ENCODE data around the gene ACER3. TPM values are rescaled to one million over a fixed set of nuclear protein-coding genes. Genes with fewer than 3 reads are reported as not detected.
A peak's percentile ranks its signal among the peaks of the same experiment; 100 is the strongest.
"Not testable (repeated sequence)": the region's sequence is repeated elsewhere in the genome, so short reads cannot be mapped to it uniquely, and the experiment has no call there.

The ACER3 gene
- total RNA-seq, 1 experiment from 2014 or later: 13.9 TPM

DNA sequence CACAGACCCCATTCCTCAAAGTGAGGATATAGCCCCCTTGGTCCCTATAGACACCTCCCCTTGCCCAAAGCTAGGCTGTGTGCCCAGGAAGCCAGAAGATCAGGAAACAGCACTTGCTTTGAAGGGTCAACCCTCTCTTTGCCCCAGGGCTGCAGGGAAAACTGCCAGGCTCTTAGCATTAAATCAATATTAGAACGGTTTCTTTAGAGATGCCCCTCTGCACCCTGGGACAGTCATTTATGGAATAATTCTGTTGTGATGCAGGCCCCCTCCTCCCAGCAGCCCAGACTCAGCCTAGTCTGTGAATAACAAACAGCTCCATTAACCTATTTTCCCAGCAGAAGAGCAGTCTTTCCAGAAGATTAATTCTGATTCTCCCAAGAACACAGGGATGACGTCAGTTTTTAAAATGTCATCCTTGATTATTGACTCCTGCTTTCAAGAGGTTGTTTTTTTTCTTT lies 194.4 kb downstream of the ACER3 start:
- DNase-seq (ENCODE audit: low read depth in 1 of 2, low spot score in 2 of 2): no peak
- no peak overlapping the region for H3K27ac ChIP-seq
- H3K27me3 ChIP-seq (replicated peaks): no peaks in the 10 kb centered on the region
- no peak overlapping the region for H3K4me3 ChIP-seq
- H3K36me3 ChIP-seq: no peaks in the 10 kb centered on the region
- no peaks in the 10 kb centered on the region for H3K9me3 ChIP-seq (replicated peaks)
- H3K4me1 ChIP-seq (replicated peaks): no peaks in the 10 kb centered on the region

DNA sequence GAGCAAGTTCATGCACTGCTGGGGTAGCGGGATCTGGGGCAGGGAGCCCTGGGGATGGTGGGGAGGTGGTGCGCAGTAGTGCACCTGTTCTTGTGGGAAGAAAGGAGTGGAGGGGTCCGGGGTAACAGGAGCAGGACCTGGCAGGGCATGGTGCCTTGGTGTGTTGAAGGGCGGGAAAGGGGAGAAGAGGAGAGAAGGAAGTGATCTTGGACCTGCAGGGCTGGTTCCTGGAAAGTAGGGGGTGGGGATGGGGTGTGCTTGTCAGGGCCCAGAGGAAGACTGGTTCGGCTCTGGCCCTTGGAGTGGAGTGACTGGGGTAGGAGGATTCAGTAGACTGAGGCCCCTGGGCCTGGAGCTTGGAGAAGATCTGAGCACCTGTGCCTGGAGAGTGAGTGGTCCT lies 195.2 kb downstream of the ACER3 start:
- H3K4me3 ChIP-seq: no peak overlapping the region
- no peaks in the 10 kb centered on the region for H3K4me1 ChIP-seq (replicated peaks)
- no peaks in the 10 kb centered on the region for H3K9me3 ChIP-seq (replicated peaks)
- H3K36me3 ChIP-seq: no peaks in the 10 kb centered on the region
- H3K27ac ChIP-seq: no peak overlapping the region
- H3K27me3 ChIP-seq (replicated peaks): no peaks in the 10 kb centered on the region
- no peak for DNase-seq (ENCODE audit: low read depth in 1 of 2, low spot score in 2 of 2)

DNA sequence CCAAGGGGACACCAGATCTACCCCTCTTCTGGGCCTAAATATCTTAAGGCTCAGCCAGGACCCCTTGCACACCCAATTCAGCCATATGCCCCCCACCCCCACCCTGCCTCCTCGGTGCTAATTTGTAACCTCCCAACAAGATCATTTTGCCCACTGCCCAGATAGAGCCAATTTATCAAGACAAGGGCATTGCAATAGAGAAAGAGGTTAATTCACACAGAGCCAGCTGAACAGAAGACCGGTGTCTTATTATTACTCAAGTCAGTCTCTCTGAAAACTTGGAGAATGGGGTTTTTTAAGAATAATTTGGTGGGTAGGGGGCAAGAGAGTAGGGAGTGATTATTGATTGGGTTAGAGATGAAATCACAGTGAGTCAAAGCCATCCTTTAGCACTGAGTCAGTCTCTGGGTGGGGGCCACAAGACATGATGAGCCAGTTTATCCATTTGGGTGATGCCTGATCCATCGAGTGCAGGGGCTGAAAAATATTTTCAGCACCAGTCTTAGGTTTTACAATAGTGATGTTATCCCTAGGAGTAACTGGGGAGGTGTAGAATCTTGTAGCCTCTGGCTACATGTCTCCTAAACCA lies 196.2 kb downstream of the ACER3 start:
- DNase-seq (ENCODE audit: low read depth in 1 of 2, low spot score in 2 of 2): no peak
- H3K9me3 ChIP-seq (replicated peaks): no peaks in the 10 kb centered on the region
- H3K27ac ChIP-seq: no peak overlapping the region
- H3K4me1 ChIP-seq (replicated peaks): no peaks in the 10 kb centered on the region
- no peak overlapping the region for H3K4me3 ChIP-seq
- no peaks in the 10 kb centered on the region for H3K36me3 ChIP-seq
- no peaks in the 10 kb centered on the region for H3K27me3 ChIP-seq (replicated peaks)

DNA sequence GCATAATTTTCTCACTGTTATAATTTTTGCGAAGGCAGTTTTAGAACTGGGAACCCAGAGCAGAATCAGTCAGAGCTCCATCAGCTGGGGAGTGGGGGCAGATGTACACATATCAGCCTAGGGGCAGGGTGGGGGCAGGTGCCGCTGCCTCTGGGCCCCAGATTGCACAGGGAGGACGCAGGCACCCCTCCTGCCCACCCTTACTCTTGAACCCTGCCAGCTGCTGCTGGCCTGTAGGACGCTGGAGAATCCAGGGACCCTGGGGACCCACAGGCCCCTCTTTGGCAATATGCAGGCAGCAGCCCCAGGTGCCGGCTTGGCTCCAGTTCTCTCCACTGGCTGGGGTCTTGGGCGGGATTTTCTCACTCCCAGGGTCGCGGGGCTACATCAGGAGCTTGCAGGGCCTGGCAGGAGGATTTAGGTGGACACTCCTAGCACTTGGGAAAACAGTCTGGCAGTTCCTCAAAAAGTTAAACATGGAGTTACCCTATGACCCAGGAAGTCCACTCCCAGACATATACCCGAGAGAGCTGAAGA lies 197.3 kb downstream of the ACER3 start:
- Histone ChIP-seq H3K4me3 (no peak overlapping the region), H3K27ac (no peak overlapping the region), H3K4me1 (replicated peaks) (no peaks in the 10 kb centered on the region), H3K36me3 (no peaks in the 10 kb centered on the region), H3K9me3 (replicated peaks) (no peaks in the 10 kb centered on the region), H3K27me3 (replicated peaks) (no peaks in the 10 kb centered on the region)
- DNase-seq (ENCODE audit: low read depth in 1 of 2, low spot score in 2 of 2): no peak

DNA sequence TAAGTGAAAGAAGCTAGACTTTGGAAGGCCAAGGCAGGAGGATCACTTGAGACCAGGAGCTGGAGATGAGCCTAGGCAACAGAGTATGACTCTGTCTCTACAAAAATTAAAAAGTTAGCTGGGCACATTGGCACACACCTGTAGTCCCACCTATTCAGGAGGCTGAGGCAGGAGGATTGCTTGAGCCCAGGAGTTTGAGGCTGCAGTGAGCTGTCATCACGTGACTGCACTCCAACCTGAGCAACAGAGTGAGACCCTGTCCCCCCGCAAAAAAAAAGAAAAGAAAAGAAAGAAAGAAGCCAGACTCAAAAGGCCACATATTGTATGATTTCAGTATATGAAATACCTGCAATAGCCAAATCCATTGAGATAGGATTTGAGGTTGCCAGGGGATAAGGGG lies 198.2 kb downstream of the ACER3 start:
- Histone ChIP-seq H3K27me3 (replicated peaks) (no peaks in the 10 kb centered on the region), H3K9me3 (replicated peaks) (no peaks in the 10 kb centered on the region), H3K4me3 (no peak overlapping the region), H3K36me3 (no peaks in the 10 kb centered on the region), H3K27ac (no peak overlapping the region), H3K4me1 (replicated peaks) (no peaks in the 10 kb centered on the region)
- no peak for DNase-seq (ENCODE audit: low read depth in 1 of 2, low spot score in 2 of 2)

DNA sequence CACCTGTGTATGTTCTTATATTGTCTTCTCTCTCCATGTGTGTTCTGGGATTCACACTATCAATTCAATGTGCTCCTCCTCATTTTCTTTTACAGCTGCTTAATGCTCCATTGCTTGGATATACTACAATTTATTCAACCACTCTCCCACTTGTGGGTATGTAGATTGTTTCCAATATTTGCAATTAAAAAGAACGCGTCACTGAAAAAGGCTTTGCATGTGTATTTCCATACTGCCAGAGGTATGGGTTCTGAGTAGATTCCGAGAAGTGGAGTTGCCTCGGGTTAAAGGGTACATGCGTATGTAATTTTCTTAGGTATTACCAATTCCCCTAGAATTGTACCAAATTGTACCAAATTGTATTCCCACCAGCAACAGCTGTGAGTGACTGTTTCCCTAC lies 199.1 kb downstream of the ACER3 start:
- no peaks in the 10 kb centered on the region for H3K36me3 ChIP-seq
- no peak for DNase-seq (ENCODE audit: low read depth in 1 of 2, low spot score in 2 of 2)
- H3K27ac ChIP-seq: no peak overlapping the region
- H3K4me3 ChIP-seq: no peak overlapping the region
- no peaks in the 10 kb centered on the region for H3K27me3 ChIP-seq (replicated peaks)
- no peaks in the 10 kb centered on the region for H3K9me3 ChIP-seq (replicated peaks)
- H3K4me1 ChIP-seq (replicated peaks): no peaks in the 10 kb centered on the region

DNA sequence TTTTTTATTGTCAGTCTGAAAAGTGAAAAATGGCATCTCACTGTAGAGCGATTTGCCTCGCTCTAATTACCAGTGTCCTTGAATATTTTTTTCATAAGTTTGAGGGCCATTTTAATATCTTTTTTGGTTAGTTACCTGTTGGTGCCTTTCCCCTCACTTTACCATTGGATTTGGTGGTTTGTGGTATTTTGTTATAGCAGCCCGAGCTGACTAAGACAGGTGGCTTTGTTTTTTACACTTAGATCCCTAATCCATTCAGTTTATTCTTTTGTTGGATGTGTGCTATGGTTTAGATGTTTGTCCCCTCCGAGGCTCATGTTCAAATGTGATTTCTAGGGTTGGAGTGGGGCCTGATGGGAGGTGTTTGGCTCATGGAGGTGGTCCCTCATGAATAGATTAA lies 199.5 kb downstream of the ACER3 start:
- Histone ChIP-seq H3K9me3 (replicated peaks) (no peaks in the 10 kb centered on the region), H3K4me3 (no peak overlapping the region), H3K4me1 (replicated peaks) (no peaks in the 10 kb centered on the region), H3K36me3 (no peaks in the 10 kb centered on the region), H3K27me3 (replicated peaks) (no peaks in the 10 kb centered on the region), H3K27ac (no peak overlapping the region)
- no peak for DNase-seq (ENCODE audit: low read depth in 1 of 2, low spot score in 2 of 2)

DNA sequence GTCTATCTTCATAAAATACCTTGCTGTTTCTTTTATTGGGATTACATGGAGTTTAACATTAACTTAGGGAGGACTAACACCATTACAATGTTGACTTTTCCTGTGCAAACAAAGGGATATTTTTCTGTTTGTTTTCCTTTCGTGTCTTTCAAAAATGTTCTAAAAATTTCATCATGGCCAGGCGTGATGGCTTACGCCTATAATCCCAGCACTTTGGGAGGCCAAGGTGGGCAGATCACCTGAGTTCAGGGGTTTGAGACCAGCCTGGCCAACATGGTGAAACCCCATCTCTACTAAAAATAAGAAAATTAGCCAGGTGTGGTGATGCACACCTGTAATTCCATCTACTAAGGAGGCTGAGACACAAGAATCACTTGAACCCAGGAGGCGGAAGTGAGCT lies 200.5 kb downstream of the ACER3 start:
- not testable (repeated sequence) for DNase-seq (ENCODE audit: low read depth in 1 of 2, low spot score in 2 of 2); H3K4me1 ChIP-seq (replicated peaks); H3K4me3 ChIP-seq; H3K27me3 ChIP-seq (replicated peaks); H3K36me3 ChIP-seq; H3K9me3 ChIP-seq (replicated peaks); H3K27ac ChIP-seq

DNA sequence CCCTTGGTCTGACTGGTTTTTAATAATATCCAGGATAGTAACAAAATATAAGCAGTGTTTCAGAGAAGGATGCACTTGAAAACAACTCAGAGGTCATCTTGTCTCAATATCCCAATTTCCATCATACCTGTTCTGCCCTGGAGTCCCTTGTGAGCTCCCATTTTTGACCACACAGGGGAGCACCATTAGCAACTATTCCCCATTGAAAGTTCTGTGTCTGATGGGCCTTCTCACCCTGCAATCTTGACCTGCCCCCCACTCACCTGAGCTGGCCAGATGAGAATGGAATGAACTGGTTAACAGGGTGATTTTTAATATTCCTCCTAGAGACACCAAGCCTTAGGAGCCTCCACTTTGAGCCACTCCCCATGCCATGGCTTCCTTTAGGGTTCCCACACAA lies 202.2 kb downstream of the ACER3 start:
- H3K27ac ChIP-seq: no peak overlapping the region
- H3K36me3 ChIP-seq: no peaks in the 10 kb centered on the region
- H3K9me3 ChIP-seq (replicated peaks): no peaks in the 10 kb centered on the region
- H3K4me1 ChIP-seq (replicated peaks): peaks cover 13% of the 10 kb centered on the region
- no peak overlapping the region for H3K4me3 ChIP-seq
- no peaks in the 10 kb centered on the region for H3K27me3 ChIP-seq (replicated peaks)
- no peak for DNase-seq (ENCODE audit: low read depth in 1 of 2, low spot score in 2 of 2)

DNA sequence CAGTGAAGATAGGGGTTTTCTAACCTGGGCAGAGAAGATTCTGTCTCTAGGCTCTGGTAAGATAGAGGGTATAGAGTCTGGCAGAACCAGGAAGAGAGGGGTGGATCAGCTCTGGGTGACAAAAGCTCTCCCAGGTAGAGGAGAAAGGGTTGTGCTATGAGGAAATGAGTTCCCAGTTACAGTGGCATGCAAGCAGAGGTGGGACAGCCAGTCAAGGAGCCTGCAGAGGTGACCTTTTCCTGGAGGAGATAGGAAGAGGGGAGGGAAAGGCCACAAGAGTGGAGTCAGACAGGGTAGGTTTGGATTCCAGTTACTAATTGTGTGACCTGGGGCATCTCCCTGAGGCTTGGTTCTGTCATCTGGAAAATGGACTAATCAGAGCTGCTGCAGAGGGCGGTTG lies 202.7 kb downstream of the ACER3 start:
- DNase-seq (ENCODE audit: low read depth in 1 of 2, low spot score in 2 of 2): no peak
- Histone ChIP-seq H3K27me3 (replicated peaks) (no peaks in the 10 kb centered on the region), H3K9me3 (replicated peaks) (no peaks in the 10 kb centered on the region), H3K36me3 (no peaks in the 10 kb centered on the region), H3K27ac (no peak overlapping the region), H3K4me3 (no peak overlapping the region), H3K4me1 (replicated peaks) (peaks cover 16% of the 10 kb centered on the region)

DNA sequence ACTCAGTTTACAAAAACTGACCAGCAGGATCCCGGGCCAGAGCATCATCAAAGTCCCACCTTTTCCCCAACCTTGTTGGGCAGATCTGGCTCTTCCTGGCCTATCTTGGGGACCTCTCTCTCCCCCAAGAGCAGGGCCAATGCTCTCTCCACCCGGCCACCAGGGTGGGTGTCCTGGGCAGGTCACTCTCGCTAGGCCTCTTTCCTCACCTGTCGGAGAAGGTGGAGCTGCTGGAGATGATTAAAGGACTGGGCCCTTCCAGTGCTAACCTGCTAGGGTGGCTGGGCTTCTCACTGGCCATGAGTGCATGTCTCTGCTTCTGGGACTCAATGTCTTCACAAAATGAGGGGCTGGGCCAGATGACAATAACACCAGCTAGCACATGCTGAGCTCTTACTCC lies 203.1 kb downstream of the ACER3 start:
- Histone ChIP-seq H3K4me1 (replicated peaks) (peaks cover 16% of the 10 kb centered on the region), H3K27ac (no peak overlapping the region), H3K9me3 (replicated peaks) (no peaks in the 10 kb centered on the region), H3K27me3 (replicated peaks) (no peaks in the 10 kb centered on the region), H3K36me3 (no peaks in the 10 kb centered on the region), H3K4me3 (no peak overlapping the region)
- no peak for DNase-seq (ENCODE audit: low read depth in 1 of 2, low spot score in 2 of 2)

DNA sequence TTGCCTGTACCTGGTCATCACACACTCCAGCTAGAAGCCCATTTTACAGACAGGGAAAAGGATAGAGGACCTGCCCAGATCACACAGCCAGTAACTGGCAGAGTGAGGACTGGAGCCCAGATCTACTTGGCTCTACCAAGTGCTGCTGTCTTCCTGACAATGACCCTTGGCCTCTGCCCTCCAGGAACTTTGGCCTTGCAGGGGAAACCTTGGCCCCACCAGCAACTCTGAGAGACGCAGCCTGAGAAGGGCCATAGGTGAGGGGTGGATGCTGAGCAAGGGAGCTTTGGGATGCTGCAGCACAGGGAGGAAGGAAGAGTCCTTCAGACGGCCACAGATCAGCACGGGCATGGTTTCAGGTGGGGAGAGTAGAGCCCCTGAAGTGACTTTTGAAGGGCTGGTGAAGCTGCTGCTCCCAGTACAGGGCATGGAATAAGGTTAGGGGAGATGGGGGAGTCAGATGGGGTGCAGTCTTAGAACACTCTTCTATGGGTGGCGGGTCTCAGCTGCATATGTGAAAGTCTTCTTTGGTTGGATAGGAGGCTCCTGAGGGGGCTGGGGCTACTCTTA lies 204.0 kb downstream of the ACER3 start:
- no peak for DNase-seq (ENCODE audit: low read depth in 1 of 2, low spot score in 2 of 2)
- H3K27ac ChIP-seq: no peak overlapping the region
- H3K9me3 ChIP-seq (replicated peaks): no peaks in the 10 kb centered on the region

DNA sequence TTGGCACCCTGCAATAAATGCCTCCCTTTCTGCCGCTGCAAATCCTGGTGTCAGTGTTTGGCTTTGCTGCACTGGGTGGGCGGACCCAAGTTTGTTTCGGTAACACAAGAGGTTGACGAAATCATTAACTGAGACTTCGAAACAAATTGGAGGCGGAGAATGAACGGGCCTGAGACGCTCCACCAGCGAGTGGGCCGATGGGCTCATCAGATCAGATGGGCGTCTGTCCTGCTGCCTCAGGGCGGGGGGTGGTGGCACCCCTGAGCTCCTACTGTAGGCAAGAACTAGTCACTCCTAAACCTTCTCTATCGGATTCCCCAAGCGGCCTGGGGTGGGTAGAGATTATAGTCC lies 205.1 kb downstream of the ACER3 start:
- DNase-seq (ENCODE audit: low read depth in 1 of 2, low spot score in 2 of 2): no peak
- peaks cover 16% of the 10 kb centered on the region for H3K4me1 ChIP-seq (replicated peaks)
- peak overlapping the region; percentile 75; the same call in 1 of the 2 replicates for H3K4me3 ChIP-seq
- no peaks in the 10 kb centered on the region for H3K9me3 ChIP-seq (replicated peaks)
- no peak overlapping the region for H3K27ac ChIP-seq
- no peaks in the 10 kb centered on the region for H3K27me3 ChIP-seq (replicated peaks)
- H3K36me3 ChIP-seq: no peaks in the 10 kb centered on the region

More for the DNA sequence above, 204.0 kb downstream of the ACER3 start:
- H3K4me1 ChIP-seq (replicated peaks): peaks cover 16% of the 10 kb centered on the region
- H3K4me3 ChIP-seq: no peak overlapping the region
- H3K27me3 ChIP-seq (replicated peaks): no peaks in the 10 kb centered on the region
- no peaks in the 10 kb centered on the region for H3K36me3 ChIP-seq

DNA sequence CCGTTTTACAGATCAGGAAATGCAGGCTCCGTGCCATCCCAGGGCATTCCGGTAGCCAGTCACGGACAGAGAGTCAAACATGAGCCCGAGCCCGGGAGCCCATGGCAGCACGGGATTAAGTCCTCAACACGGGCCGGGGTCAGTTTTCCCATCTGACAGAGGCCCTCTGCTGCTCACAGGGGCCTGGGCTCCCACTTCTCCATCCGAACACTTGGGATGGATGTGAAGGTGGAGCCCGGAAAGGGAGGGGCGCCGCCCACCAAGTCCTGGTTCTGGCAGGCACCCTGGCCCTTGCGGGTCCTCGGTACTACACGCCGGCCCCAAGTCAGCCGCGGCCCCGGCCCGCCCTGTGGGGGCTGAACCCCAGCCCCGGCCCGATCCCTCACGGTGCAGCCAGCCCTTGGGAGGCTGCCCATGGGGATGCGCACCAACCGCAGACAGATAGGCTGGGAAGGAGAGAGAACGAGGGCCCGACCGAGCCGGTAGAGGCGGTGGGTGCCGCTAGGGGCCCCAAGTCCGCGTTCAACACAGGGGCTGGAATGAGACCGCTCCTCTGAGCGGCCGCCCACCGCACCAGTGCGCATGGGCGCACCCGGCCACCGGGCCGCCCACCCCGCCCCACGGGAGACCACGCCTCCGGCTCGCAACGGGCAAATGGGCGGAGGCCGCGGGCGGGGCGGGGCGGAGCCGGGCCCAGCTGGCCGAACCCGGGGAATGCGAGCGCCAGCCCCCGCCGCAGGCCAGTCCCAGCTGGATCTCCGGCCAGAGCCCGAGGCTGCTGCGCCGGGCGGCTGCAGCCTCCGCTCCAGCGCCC lies 205.7 kb downstream of the ACER3 start, which contains the start of gene CAPN5:
Gene CAPN5 (plus strand): TSS at position 743 of the 814 bp plus-strand sequence. CDS start 17,916 bp downstream, outside the sequence.
- Histone ChIP-seq H3K27ac (peak within 1 kb of the TSS; percentile 63; the same call in 1 of the 2 replicates), H3K36me3 (no peaks in the 10 kb centered on the region), H3K9me3 (replicated peaks) (no peaks in the 10 kb centered on the region), H3K4me1 (replicated peaks) (peaks cover 19% of the 10 kb centered on the region), H3K4me3 (peak within 1 kb of the TSS; percentile 75), H3K27me3 (replicated peaks) (no peaks in the 10 kb centered on the region)
- DNase-seq (ENCODE audit: low read depth in 1 of 2, low spot score in 2 of 2): peak; percentile 81

Measured in SJSA1 (cell line).